ENCODE data around the gene ZNF285. TPM values are rescaled to one million over a fixed set of nuclear protein-coding genes. Genes with fewer than 3 reads are reported as not detected.
"Not testable (repeated sequence)": the region's sequence is repeated elsewhere in the genome, so short reads cannot be mapped to it uniquely, and the experiment has no call there.

The ZNF285 gene
- total RNA-seq, 5 donors from 2014 or later (not counting 1 experiment from before 2014, with no cell fraction given) = 1.1 to 3.5 (median 1.7) TPM

DNA sequence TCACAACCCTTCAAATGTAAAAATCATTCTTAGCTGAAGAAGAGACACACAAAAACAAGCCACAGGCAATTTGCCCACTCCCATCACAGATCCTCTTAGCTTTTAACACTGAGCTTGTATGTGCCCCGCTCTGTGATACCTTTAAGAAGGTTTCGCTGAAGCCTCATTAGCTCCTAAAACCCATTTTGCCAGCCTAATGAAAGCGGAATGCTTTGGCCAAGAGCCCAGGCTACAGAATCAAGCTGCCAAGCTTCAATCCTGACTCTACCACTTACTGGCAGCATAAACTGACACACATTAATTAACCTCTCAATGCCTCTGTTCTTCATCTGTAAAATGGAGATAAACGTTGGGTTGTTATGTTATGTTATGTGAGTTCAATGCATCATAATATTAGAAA, 55.4 kb downstream of the ZNF285 start:
- peaks cover 22 to 52% (median 34%) of the 10 kb centered on the region in 3 donors for H3K9me3 Mint-ChIP-seq
- no peak overlapping the region for H3K27ac Mint-ChIP-seq
- Histone ChIP-seq H3K9me3 (peaks cover 2% of the 10 kb centered on the region), H3K27me3 (replicated peaks in 1 of 2; ENCODE audit: control insufficient read depth in 2 of 2, extremely low read depth in 1 of 2, insufficient read depth in 2 of 2, low read length in 1 of 2) (no peaks in the 10 kb centered on the region), H3K27ac (ENCODE audit: low read length) (no peak overlapping the region), H3K4me1 (ENCODE audit: control insufficient read depth in 1 of 2, extremely low read depth in 1 of 2, insufficient read depth in 2 of 2, low read length in 2 of 2) (no peaks in the 10 kb centered on the region), H3K4me3 (ENCODE audit: control insufficient read depth in 1 of 2, extremely low read depth in 1 of 2, low read length in 1 of 2) (no peak overlapping the region), H3K36me3 (ENCODE audit: control insufficient read depth in 2 of 2, extremely low read depth in 1 of 2, insufficient read depth in 1 of 2, low read length in 1 of 2) (no peaks in the 10 kb centered on the region)
- H3K27me3 Mint-ChIP-seq = peaks cover 0 to 2% of the 10 kb centered on the region in 2 donors
- H3K4me1 Mint-ChIP-seq = no peaks in the 10 kb centered on the region
- H3K36me3 Mint-ChIP-seq = peaks cover 4% of the 10 kb centered on the region
- DNase-seq = no peak
- CTCF ChIA-PET = no interaction called here
- H3K4me3 Mint-ChIP-seq = no peak overlapping the region
- POLR2A ChIA-PET = no interaction called here
- ATAC-seq (replicated peaks in 1 of 4) = no peak
- WGBS (ENCODE audit: insufficient coverage) = 83% methylated on average over 3 of the region's 4 CpGs

DNA sequence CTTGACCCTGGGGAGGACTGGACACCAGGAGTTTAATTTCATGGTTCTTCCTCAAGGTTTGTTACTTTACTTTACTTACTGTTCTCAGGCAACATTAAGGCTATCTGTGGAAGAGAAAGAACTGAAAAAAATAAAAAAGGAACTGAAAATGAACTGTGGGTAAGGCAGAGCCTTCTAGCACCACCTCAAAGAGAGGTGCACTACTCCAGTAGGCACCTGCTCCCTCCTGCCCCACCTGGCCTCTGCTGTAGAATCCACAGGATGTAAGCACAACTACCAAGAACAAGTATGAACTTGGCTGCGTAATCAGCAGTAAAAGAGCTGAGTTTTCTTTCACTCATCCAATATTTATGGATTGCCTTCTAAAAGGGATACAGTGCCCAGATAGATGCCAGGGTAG, 57.2 kb downstream of the ZNF285 start:
- Mint-ChIP-seq H3K36me3 (peaks cover 6% of the 10 kb centered on the region), H3K4me1 (no peaks in the 10 kb centered on the region), H3K27ac (no peak overlapping the region), H3K4me3 (no peak overlapping the region), H3K9me3 (peaks cover 19 to 44% (median 27%) of the 10 kb centered on the region in 3 donors), H3K27me3 (peaks cover 0 to 2% of the 10 kb centered on the region in 2 donors)
- ChIA-PET POLR2A (no interaction called here), CTCF (no interaction called here)
- H3K27ac ChIP-seq (ENCODE audit: low read length) = no peak overlapping the region
- H3K4me1 ChIP-seq (ENCODE audit: control insufficient read depth in 1 of 2, extremely low read depth in 1 of 2, insufficient read depth in 2 of 2, low read length in 2 of 2) = no peaks in the 10 kb centered on the region
- H3K9me3 ChIP-seq = no peaks in the 10 kb centered on the region
- no peak for ATAC-seq (replicated peaks in 1 of 4)
- no peaks in the 10 kb centered on the region for H3K27me3 ChIP-seq (replicated peaks in 1 of 2; ENCODE audit: control insufficient read depth in 2 of 2, extremely low read depth in 1 of 2, insufficient read depth in 2 of 2, low read length in 1 of 2)
- no peak overlapping the region for H3K4me3 ChIP-seq (ENCODE audit: control insufficient read depth in 1 of 2, extremely low read depth in 1 of 2, low read length in 1 of 2)
- no peak for DNase-seq
- WGBS (ENCODE audit: insufficient coverage) = no CpG with 5 or more reads among the region's 1 CpG
- H3K36me3 ChIP-seq (ENCODE audit: control insufficient read depth in 2 of 2, extremely low read depth in 1 of 2, insufficient read depth in 1 of 2, low read length in 1 of 2) = no peaks in the 10 kb centered on the region

DNA sequence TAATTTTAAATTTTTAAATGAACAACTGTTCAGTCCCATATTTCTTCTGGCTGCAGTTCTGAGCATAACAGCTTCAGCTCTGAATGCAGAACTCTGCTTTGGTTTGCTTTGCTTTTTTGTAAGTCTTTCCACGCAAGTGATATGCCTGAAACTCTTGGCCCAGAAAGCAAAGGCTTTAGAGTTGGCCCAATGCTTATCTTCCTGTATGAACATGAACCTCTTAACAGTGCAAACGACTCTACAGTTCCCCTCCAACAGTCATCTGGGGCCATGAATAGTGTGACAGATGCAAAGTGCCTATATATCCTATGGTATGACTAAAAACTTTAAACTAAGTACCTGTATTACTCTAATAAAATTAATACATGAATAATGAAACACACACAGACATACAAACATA, 59.6 kb downstream of the ZNF285 start:
- Mint-ChIP-seq H3K27me3 (no peaks in the 10 kb centered on the region), H3K4me3 (no peak overlapping the region), H3K36me3 (peaks cover 8% of the 10 kb centered on the region), H3K4me1 (no peaks in the 10 kb centered on the region), H3K9me3 (peaks cover 16 to 42% (median 24%) of the 10 kb centered on the region in 3 donors), H3K27ac (no peak overlapping the region)
- Histone ChIP-seq H3K36me3 (ENCODE audit: control insufficient read depth in 2 of 2, extremely low read depth in 1 of 2, insufficient read depth in 1 of 2, low read length in 1 of 2) (no peaks in the 10 kb centered on the region), H3K27me3 (replicated peaks in 1 of 2; ENCODE audit: control insufficient read depth in 2 of 2, extremely low read depth in 1 of 2, insufficient read depth in 2 of 2, low read length in 1 of 2) (peaks cover 0 to 2% of the 10 kb centered on the region in 2 experiments), H3K4me1 (ENCODE audit: control insufficient read depth in 1 of 2, extremely low read depth in 1 of 2, insufficient read depth in 2 of 2, low read length in 2 of 2) (no peaks in the 10 kb centered on the region), H3K27ac (ENCODE audit: low read length) (no peak overlapping the region), H3K4me3 (ENCODE audit: control insufficient read depth in 1 of 2, extremely low read depth in 1 of 2, low read length in 1 of 2) (no peak overlapping the region), H3K9me3 (no peaks in the 10 kb centered on the region)
- ChIA-PET CTCF (no interaction called here), POLR2A (no interaction called here)
- 57% methylated on average over 1 of the region's 2 CpGs for WGBS (ENCODE audit: insufficient coverage)
- no peak for DNase-seq
- no peak for ATAC-seq (replicated peaks in 1 of 4)

DNA sequence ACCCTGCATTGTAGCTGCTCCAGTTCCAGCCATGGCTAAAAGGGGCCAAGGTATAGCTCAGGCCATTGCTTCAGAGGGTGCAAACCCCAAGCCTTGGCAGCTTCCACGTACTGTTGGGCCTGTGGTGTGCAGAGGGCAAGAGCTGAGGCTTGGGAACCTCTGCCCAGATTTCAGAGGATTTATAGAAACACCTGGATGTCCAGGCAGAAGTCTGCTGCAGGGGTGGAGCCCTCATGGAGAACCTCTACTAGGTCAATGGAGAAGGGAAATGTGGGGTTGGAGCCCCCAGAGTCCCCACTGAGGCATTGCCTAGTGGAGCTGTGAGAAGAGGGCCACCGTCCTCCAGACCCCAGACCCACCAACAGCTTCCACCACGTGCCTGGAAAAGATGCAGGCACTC, 66.8 kb downstream of the ZNF285 start:
- Mint-ChIP-seq H3K36me3 (peaks cover 36% of the 10 kb centered on the region), H3K9me3 (peaks cover 31 to 57% (median 50%) of the 10 kb centered on the region in 3 donors)
- H3K27me3 Mint-ChIP-seq; DNase-seq; CTCF ChIA-PET; H3K27me3 ChIP-seq (replicated peaks in 1 of 2; ENCODE audit: control insufficient read depth in 2 of 2, extremely low read depth in 1 of 2, insufficient read depth in 2 of 2, low read length in 1 of 2); H3K27ac ChIP-seq (ENCODE audit: low read length); POLR2A ChIA-PET; H3K27ac Mint-ChIP-seq; H3K4me1 ChIP-seq (ENCODE audit: control insufficient read depth in 1 of 2, extremely low read depth in 1 of 2, insufficient read depth in 2 of 2, low read length in 2 of 2); H3K4me3 ChIP-seq (ENCODE audit: control insufficient read depth in 1 of 2, extremely low read depth in 1 of 2, low read length in 1 of 2); ATAC-seq (replicated peaks in 1 of 4); H3K36me3 ChIP-seq (ENCODE audit: control insufficient read depth in 2 of 2, extremely low read depth in 1 of 2, insufficient read depth in 1 of 2, low read length in 1 of 2); H3K4me1 Mint-ChIP-seq; H3K4me3 Mint-ChIP-seq; H3K9me3 ChIP-seq: not testable (repeated sequence)
- 14% methylated on average over 1 of the region's 3 CpGs for WGBS (ENCODE audit: insufficient coverage)

Other genes with a start within 250 kb of the ZNF285 start
- 10 to 100 TPM; 12.3 to 42.0 (median 38.0) TPM for gene ZNF226, start 236.5 kb downstream of the ZNF285 start, total RNA-seq
- gene ZNF227, start 189.1 kb downstream of the ZNF285 start, total RNA-seq = 10 to 100 TPM; 17.6 to 45.5 (median 43.9) TPM
- 1 to 10 TPM in 1 of 5 donors, under 1 TPM in 4; 0.16 to 1.2 (median 0.25) TPM for gene ZNF233, start 141.7 kb downstream of the ZNF285 start, total RNA-seq
- 10 to 100 TPM in 3 of 5 donors, 1 to 10 TPM in 2; 5.9 to 14.2 (median 11.4) TPM for gene ZNF235, start 96.6 kb downstream of the ZNF285 start, total RNA-seq
- under 1 TPM in 3 of 5 donors, not detected in 2; 0.12 to 0.51 (median 0.33) TPM for gene ZNF112, start 44.9 kb downstream of the ZNF285 start, total RNA-seq
- gene ZNF229, start 46.9 kb upstream of the ZNF285 start, total RNA-seq = 1 to 10 TPM in 4 of 5 donors, under 1 TPM in 1; 0.54 to 2.5 (median 1.7) TPM
- gene ZNF180, start 98.9 kb upstream of the ZNF285 start, total RNA-seq = 10 to 100 TPM in 3 of 5 donors, 1 to 10 TPM in 2; 7.0 to 20.1 (median 17.8) TPM
- not detected for gene CEACAM20, start 128.1 kb upstream of the ZNF285 start, total RNA-seq
- gene IGSF23, start 212.0 kb upstream of the ZNF285 start, total RNA-seq = not detected
- 1 to 10 TPM; 1.2 to 3.4 (median 2.8) TPM for gene PVR, start 242.3 kb upstream of the ZNF285 start, total RNA-seq

Data from T-cell (primary cell).